DND-41 (cell line): ENCODE data around the gene ALG12.

Experiments used
- ATAC-seq: fragments of 200-7000 bp; cut with Tn5 transposase; 3 replicates; pipeline ENCODE4 v1.9.1; 2021; ENCODE audit warnings: low read depth; ENCODE audit not compliant: insufficient read depth
- DNase-seq: peaks from one replicate; pipeline ENCODE4 v3.0.0-alpha.2; 2020
- H2AFZ ChIP-seq: 2 replicates; pipeline ENCODE4 v1.6.0; 2012; ENCODE audit warnings: low read depth, low read length
- H3K27ac ChIP-seq: 2 replicates; pipeline ENCODE4 v1.5.1; 2012; ENCODE audit warnings: low read length, inconsistent platforms
- H3K27me3 ChIP-seq: fragments of 200-600 bp; sonication (generic); 2 replicates; pipeline ENCODE4 v1.6.0; 2012; ENCODE audit warnings: low read length, mild to moderate bottlenecking, inconsistent platforms; ENCODE audit not compliant: insufficient read depth, poor library complexity
- H3K36me3 ChIP-seq: 2 replicates; pipeline ENCODE4 v1.5.1; 2012; ENCODE audit warnings: low read length, inconsistent platforms; ENCODE audit not compliant: insufficient read depth
- H3K4me1 ChIP-seq: 2 replicates; pipeline ENCODE4 v1.5.1; 2012; ENCODE audit warnings: mild to moderate bottlenecking, low read length; ENCODE audit not compliant: insufficient read depth
- H3K4me2 ChIP-seq: 2 replicates; pipeline ENCODE4 v1.6.0; 2012; ENCODE audit warnings: mild to moderate bottlenecking, moderate library complexity, low read length, inconsistent platforms; ENCODE audit not compliant: insufficient read depth
- H3K4me3 ChIP-seq, 2 experiments: fragments of 200-600 bp in 1 of 2; shearing (Covaris generic) in 1 of 2; 2 replicates each; pipeline ENCODE4 v1.5.1; 2012 to 2016; ENCODE audit warnings: inconsistent platforms in 2 of 2, low read length in 2 of 2, mild to moderate bottlenecking in 2 of 2, low read depth in 1 of 2, moderate library complexity in 1 of 2
- H3K79me2 ChIP-seq: 2 replicates; pipeline ENCODE4 v1.6.0; 2012; ENCODE audit warnings: low read length, inconsistent platforms; ENCODE audit not compliant: insufficient read depth
- H3K9ac ChIP-seq: 2 replicates; pipeline ENCODE4 v1.6.0; 2012; ENCODE audit warnings: low read depth, mild to moderate bottlenecking, inconsistent platforms, low read length, moderate library complexity
- H3K9me3 ChIP-seq: 2 replicates; pipeline ENCODE4 v1.5.1; 2012; ENCODE audit warnings: low read length, moderate library complexity, mild to moderate bottlenecking, inconsistent platforms; ENCODE audit not compliant: insufficient read depth, severe bottlenecking
- H4K20me1 ChIP-seq: 2 replicates; pipeline ENCODE4 v1.6.0; 2012; ENCODE audit warnings: low read length; ENCODE audit not compliant: insufficient read depth
- EZH2 ChIP-seq: IDR thresholded peaks from 3 replicates; pipeline ENCODE4 v1.6.1; 2012; ENCODE audit warnings: borderline replicate concordance, low read depth, mild to moderate bottlenecking, moderate library complexity, low read length, inconsistent platforms; ENCODE audit not compliant: severe bottlenecking
- TF ChIP-seq, protein P1 (sequence below): IDR thresholded peaks from 2 replicates; pipeline ENCODE4 v1.5.1; 2012; ENCODE audit warnings: borderline replicate concordance, low read length, moderate library complexity, mild to moderate bottlenecking; ENCODE audit not compliant: poor library complexity, severe bottlenecking; ENCODE audit errors: extremely low read depth

The ALG12 gene

DNA sequence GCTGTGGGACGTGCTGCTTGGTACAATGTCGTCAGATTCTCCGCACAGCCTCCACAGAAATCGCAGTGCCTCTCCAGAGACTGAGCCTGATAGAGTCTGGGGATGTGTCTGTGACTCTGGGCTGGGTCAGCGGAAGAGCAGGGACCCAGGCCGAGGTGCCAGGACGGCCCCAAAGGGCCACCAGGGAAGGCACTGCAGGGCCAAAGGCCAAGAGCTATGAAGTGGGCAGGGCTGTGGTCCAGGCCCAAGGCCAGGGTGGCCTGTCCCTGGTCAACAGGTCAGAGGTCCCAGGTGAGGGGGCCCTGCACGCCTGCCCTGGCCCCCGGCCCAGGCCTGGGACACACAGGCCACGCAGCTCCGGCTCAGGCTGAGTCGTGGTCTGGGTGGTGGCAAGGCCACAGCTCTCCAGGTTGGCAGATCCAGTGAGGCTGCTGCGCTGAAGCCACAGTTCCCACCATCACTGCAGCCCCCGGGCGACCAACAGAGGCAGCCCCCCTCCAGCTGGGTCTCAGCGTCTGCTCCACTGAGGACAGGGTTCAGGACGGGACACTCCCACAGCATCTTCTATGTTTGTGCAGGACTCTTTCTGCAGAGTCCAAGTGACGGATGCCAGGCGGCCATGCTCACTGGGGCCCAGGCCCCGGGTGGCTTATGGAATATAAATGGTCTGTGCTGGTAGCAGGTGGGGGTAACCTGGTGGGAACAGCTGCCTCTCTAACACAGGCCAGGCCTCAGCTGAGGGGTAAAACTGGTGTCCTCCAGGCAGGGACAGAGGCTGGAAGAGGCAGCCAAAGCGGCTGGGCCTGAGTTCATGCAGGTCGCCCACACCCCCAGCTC lies 37.6 kb upstream of the ALG12 start:
- Histone ChIP-seq H3K27ac (no peak overlapping the region), H3K4me2 (no peak overlapping the region), H3K79me2 (peaks cover 2% of the 10 kb centered on the region), H3K9me3 (no peaks in the 10 kb centered on the region), H3K27me3 (no peaks in the 10 kb centered on the region), H3K4me3 (no peak overlapping the region), H3K36me3 (no peaks in the 10 kb centered on the region; the same call in 1 of the 2 replicates), H2AFZ (no peak overlapping the region), H4K20me1 (no peaks in the 10 kb centered on the region), H3K4me1 (peaks cover 12% of the 10 kb centered on the region), H3K9ac (no peak overlapping the region)
- ATAC-seq (no peak), DNase-seq (no peak)
- no peak for TF ChIP-seq EZH2
- TF ChIP-seq, protein P1, sequence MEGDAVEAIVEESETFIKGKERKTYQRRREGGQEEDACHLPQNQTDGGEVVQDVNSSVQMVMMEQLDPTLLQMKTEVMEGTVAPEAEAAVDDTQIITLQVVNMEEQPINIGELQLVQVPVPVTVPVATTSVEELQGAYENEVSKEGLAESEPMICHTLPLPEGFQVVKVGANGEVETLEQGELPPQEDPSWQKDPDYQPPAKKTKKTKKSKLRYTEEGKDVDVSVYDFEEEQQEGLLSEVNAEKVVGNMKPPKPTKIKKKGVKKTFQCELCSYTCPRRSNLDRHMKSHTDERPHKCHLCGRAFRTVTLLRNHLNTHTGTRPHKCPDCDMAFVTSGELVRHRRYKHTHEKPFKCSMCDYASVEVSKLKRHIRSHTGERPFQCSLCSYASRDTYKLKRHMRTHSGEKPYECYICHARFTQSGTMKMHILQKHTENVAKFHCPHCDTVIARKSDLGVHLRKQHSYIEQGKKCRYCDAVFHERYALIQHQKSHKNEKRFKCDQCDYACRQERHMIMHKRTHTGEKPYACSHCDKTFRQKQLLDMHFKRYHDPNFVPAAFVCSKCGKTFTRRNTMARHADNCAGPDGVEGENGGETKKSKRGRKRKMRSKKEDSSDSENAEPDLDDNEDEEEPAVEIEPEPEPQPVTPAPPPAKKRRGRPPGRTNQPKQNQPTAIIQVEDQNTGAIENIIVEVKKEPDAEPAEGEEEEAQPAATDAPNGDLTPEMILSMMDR = no peak

DNA sequence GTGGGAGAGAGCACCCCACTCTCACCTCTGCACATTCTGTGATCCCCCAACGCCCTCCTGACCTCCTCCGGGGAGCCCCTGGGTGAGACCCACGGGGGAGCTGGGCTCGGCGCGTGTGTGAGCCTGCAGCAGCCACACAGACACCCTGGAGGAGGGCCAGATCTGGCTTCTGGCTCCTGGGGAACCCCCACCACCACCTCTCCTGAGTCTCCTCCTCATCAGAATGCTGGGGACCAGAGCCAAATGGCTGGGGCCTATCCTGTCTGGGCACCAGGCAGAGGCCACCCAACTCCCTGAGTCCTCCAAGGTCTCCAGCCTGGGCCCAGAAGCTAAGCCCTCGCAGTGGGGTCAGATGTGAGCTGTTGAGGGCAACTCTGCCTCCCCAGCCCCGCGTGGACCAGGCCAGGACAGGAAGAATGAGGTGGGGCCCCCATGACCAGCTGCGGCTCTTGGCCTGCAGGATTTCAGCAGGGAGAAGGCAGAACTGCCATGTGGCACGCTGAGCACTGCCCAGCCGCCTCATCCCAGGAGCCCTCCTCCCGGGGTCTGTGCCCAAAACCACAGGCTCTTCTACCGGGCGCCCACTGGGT lies 36.8 kb upstream of the ALG12 start:
- ATAC-seq (no peak), DNase-seq (no peak)
- H3K4me1 ChIP-seq = peaks cover 11% of the 10 kb centered on the region
- no peaks in the 10 kb centered on the region for H4K20me1 ChIP-seq
- no peaks in the 10 kb centered on the region for H3K9me3 ChIP-seq
- no peak overlapping the region for H2AFZ ChIP-seq
- no peak overlapping the region for H3K4me3 ChIP-seq
- no peaks in the 10 kb centered on the region; the same call in 1 of the 2 replicates for H3K36me3 ChIP-seq
- no peak overlapping the region for H3K9ac ChIP-seq
- no peak overlapping the region for H3K27ac ChIP-seq
- no peaks in the 10 kb centered on the region for H3K27me3 ChIP-seq
- no peaks in the 10 kb centered on the region for H3K79me2 ChIP-seq
- no peak overlapping the region for H3K4me2 ChIP-seq
- TF ChIP-seq, protein P1 = no peak
- no peak for TF ChIP-seq EZH2

DNA sequence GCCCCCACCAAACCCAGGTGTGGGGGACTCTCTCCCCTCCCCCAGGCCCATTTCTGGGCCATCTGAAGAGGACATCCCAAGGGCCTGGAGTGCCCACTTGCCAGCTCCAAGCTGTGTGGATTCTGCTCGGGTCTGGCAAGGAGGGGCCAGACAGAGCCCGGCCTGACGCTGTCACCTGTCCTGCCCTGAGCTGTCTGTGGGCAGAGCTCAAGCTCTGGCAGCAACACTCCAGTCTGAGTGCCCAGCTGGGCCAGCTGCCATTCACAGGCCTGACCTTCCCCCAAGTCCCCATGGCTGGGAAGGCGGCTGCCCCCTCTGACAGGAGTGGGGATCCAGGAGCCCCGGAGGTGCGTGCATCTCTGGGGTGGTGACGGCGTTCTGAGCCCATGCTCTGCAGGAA lies 36.1 kb upstream of the ALG12 start:
- H3K4me3 ChIP-seq = no peak overlapping the region
- H3K27me3 ChIP-seq = no peaks in the 10 kb centered on the region
- H2AFZ ChIP-seq = no peak overlapping the region
- no peaks in the 10 kb centered on the region for H3K9me3 ChIP-seq
- no peaks in the 10 kb centered on the region for H3K36me3 ChIP-seq
- ATAC-seq (no peak), DNase-seq (no peak)
- H3K4me2 ChIP-seq = no peak overlapping the region
- H3K27ac ChIP-seq = no peak overlapping the region
- TF ChIP-seq, protein P1 = no peak
- no peak for TF ChIP-seq EZH2
- H4K20me1 ChIP-seq = no peaks in the 10 kb centered on the region
- H3K4me1 ChIP-seq = peaks cover 3% of the 10 kb centered on the region
- H3K9ac ChIP-seq = no peak overlapping the region
- H3K79me2 ChIP-seq = no peaks in the 10 kb centered on the region
